Mammary epithelial cell (primary cell): ENCODE data around the gene MCM9.

ENCODE experiments used
- EZH2 ChIP-seq: IDR thresholded peaks from 2 replicates; pipeline ENCODE4 v1.6.1; 2012; ENCODE audit warnings: low read length, inconsistent platforms, borderline replicate concordance
- TF ChIP-seq, protein P1 (sequence below), 2 donors: IDR thresholded peaks in 1 of 2; conservative IDR thresholded peaks in 1 of 2; 2 replicates each; pipeline ENCODE4 v1.5.1; 2011 to 2012; ENCODE audit warnings: inconsistent platforms in 2 of 2, low read length in 2 of 2, mild to moderate bottlenecking in 2 of 2, control low read depth in 1 of 2, low read depth in 1 of 2; ENCODE audit not compliant: insufficient read depth in 1 of 2; ENCODE audit errors: extremely low read depth in 1 of 2

DNA sequence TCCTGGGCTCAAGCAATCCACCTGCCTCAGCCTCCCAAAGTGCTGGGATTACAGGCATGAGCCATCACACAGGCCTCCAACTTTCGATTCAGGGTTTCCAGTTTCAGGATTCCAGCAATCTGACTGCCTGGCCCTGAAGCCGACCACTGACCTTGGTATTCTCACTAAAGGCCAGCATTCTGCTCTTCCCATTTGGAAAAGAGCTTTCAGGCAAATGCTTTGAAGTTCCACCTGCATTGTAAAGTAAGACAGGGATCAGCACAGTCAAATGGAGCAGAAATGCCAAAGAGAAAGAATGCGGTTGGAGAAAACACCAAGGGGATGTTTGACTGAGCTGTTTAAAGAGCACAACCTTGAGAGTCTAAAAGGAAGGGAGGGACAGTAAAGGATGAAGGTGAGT is 166.5 kb downstream of the MCM9 start:
- TF ChIP-seq, protein P1, sequence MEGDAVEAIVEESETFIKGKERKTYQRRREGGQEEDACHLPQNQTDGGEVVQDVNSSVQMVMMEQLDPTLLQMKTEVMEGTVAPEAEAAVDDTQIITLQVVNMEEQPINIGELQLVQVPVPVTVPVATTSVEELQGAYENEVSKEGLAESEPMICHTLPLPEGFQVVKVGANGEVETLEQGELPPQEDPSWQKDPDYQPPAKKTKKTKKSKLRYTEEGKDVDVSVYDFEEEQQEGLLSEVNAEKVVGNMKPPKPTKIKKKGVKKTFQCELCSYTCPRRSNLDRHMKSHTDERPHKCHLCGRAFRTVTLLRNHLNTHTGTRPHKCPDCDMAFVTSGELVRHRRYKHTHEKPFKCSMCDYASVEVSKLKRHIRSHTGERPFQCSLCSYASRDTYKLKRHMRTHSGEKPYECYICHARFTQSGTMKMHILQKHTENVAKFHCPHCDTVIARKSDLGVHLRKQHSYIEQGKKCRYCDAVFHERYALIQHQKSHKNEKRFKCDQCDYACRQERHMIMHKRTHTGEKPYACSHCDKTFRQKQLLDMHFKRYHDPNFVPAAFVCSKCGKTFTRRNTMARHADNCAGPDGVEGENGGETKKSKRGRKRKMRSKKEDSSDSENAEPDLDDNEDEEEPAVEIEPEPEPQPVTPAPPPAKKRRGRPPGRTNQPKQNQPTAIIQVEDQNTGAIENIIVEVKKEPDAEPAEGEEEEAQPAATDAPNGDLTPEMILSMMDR (conservative IDR thresholded peaks at IDR 0.05 in 1 of 2, IDR thresholded peaks at IDR 0.05 in 1 of 2; ENCODE audit: extremely low read depth in 1 of 2, insufficient read depth in 1 of 2, low read depth in 1 of 2, low read length in 2 of 2): no peak
- TF ChIP-seq EZH2: no peak
